CD14-positive monocyte (primary cell): ENCODE data around the gene TPCN1. TPM values are rescaled to one million over a fixed set of nuclear protein-coding genes. Genes with fewer than 3 reads are reported as not detected.
A peak's percentile ranks its signal among the peaks of the same experiment; 100 is the strongest.

Experiments used
- DNase-seq, 3 donors: peaks; one replicate each; pipeline ENCODE4 v3.0.0-alpha.2; 2011 to 2022
- H2AFZ ChIP-seq: 2 replicates; pipeline ENCODE4 v1.6.0; 2012; ENCODE audit warnings: mild to moderate bottlenecking, low read depth, low read length, inconsistent platforms; ENCODE audit not compliant: insufficient read depth, poor library complexity, severe bottlenecking
- H3K27ac ChIP-seq, 2 donors: 1 replicate in 1 of 2; 2 replicates in 1 of 2; pipeline ENCODE4 v1.5.1; 2012 to 2013; ENCODE audit warnings: low read length in 2 of 2, control low read depth in 1 of 2, inconsistent platforms in 1 of 2, low read depth in 1 of 2, mild to moderate bottlenecking in 1 of 2
- H3K27me3 ChIP-seq, 2 donors: one replicate each; pipeline versions ENCODE4 v1.6.0 to v1.6.1; 2011 to 2013; ENCODE audit warnings: low read length in 2 of 2; ENCODE audit not compliant: control insufficient read depth in 2 of 2, insufficient read depth in 2 of 2
- H3K36me3 ChIP-seq, 2 donors: replicated peaks in 1 of 2; 1 replicate in 1 of 2; 2 replicates in 1 of 2; pipeline versions ENCODE4 v1.5.1 to v1.6.1; 2012 to 2013; ENCODE audit warnings: low read length in 2 of 2, control low read depth in 1 of 2, inconsistent platforms in 1 of 2, mild to moderate bottlenecking in 1 of 2; ENCODE audit not compliant: insufficient read depth in 2 of 2, control insufficient read depth in 1 of 2
- H3K4me1 ChIP-seq, 2 donors: 1 replicate in 1 of 2; 2 replicates in 1 of 2; pipeline versions ENCODE4 v1.5.1 to v1.6.1; 2012 to 2013; ENCODE audit warnings: low read length in 2 of 2, control low read depth in 1 of 2, inconsistent platforms in 1 of 2, mild to moderate bottlenecking in 1 of 2, moderate library complexity in 1 of 2; ENCODE audit not compliant: insufficient read depth in 2 of 2, control insufficient read depth in 1 of 2
- H3K4me2 ChIP-seq: replicated peaks from 2 replicates; pipeline ENCODE3; 2012; ENCODE audit warnings: low read length, moderate library complexity, mild to moderate bottlenecking; ENCODE audit not compliant: poor library complexity, severe bottlenecking; ENCODE audit errors: extremely low read depth
- H3K4me3 ChIP-seq, 3 experiments: fragments of 200-600 bp in 1 of 3; sonication (generic) in 1 of 3; replicated peaks in 1 of 3; 1 replicate in 2 of 3; 2 replicates in 1 of 3; pipeline ENCODE4 v1.5.1; 2011 to 2013; ENCODE audit warnings: low read length in 3 of 3, mild to moderate bottlenecking in 3 of 3, control low read depth in 2 of 3, low read depth in 2 of 3, inconsistent platforms in 1 of 3, moderate library complexity in 1 of 3
- H3K79me2 ChIP-seq: 2 replicates; pipeline ENCODE4 v1.6.0; 2012; ENCODE audit warnings: mild to moderate bottlenecking, control low read depth, inconsistent platforms, low read length, moderate library complexity; ENCODE audit not compliant: insufficient read depth
- H3K9ac ChIP-seq: 2 replicates; pipeline ENCODE4 v1.6.0; 2017; ENCODE audit warnings: low read length, mild to moderate bottlenecking; ENCODE audit not compliant: insufficient read depth, poor library complexity, severe bottlenecking
- H3K9me3 ChIP-seq, 2 donors: replicated peaks in 1 of 2; 1 replicate in 1 of 2; 2 replicates in 1 of 2; pipeline versions ENCODE4 v1.5.1 to v1.6.1; 2012 to 2013; ENCODE audit warnings: low read length in 2 of 2, control low read depth in 1 of 2; ENCODE audit not compliant: control insufficient read depth in 1 of 2, insufficient read depth in 1 of 2
- H4K20me1 ChIP-seq: 2 replicates; pipeline ENCODE4 v1.6.0; 2012; ENCODE audit warnings: mild to moderate bottlenecking, low read length, control low read depth, moderate library complexity; ENCODE audit not compliant: insufficient read depth
- H3K27ac Mint-ChIP-seq, 7 donors: one replicate each; pipeline ENCODE4 v1.8.0; 2020; ENCODE audit warnings: mild to moderate bottlenecking in 7 of 7, mixed read lengths in 7 of 7, moderate library complexity in 6 of 7, inconsistent platforms in 2 of 7
- H3K27me3 Mint-ChIP-seq, 3 donors: one replicate each; pipeline ENCODE4 v1.8.0; 2021 to 2022; ENCODE audit warnings: low read depth in 3 of 3, mild to moderate bottlenecking in 3 of 3, mixed read lengths in 3 of 3, moderate library complexity in 3 of 3, inconsistent platforms in 1 of 3
- H3K36me3 Mint-ChIP-seq, 2 donors: one replicate each; pipeline ENCODE4 v1.8.0; 2020; ENCODE audit warnings: mixed read lengths in 2 of 2, inconsistent platforms in 1 of 2, mild to moderate bottlenecking in 1 of 2
- H3K4me1 Mint-ChIP-seq: one replicate; pipeline ENCODE4 v1.8.0; 2020; ENCODE audit warnings: mild to moderate bottlenecking, mixed read lengths
- H3K4me3 Mint-ChIP-seq, 2 donors: one replicate each; pipeline ENCODE4 v1.8.0; 2020; ENCODE audit warnings: mild to moderate bottlenecking in 2 of 2, mixed read lengths in 2 of 2, moderate library complexity in 1 of 2
- H3K9me3 Mint-ChIP-seq, 7 donors: one replicate each; pipeline ENCODE4 v1.8.0; 2020 to 2022; ENCODE audit warnings: mixed read lengths in 7 of 7, mild to moderate bottlenecking in 6 of 7, moderate library complexity in 6 of 7, inconsistent platforms in 2 of 7
- WGBS: methylation state at CpG from one replicate; pipeline ENCODE4 v1.1.5; 2013; ENCODE audit warnings: missing lambda C conversion rate; ENCODE audit not compliant: insufficient coverage; 5-methylcytosine and 5-hydroxymethylcytosine counted together
- intact Hi-C, 2 donors: fragments of 100-400 bp; cut with micrococcal nuclease; formaldehyde crosslinking; loops; one replicate each; pipeline versions ENCODE4 v1.15.0 to v1.15.1; 2023
- polyA plus RNA-seq, 3 donors: library from polyadenylated mRNA; depleted of rRNA in 1 of 3; unstranded in 2 of 3; stranded (reverse) in 1 of 3; fragments of 300-500 nt in 2 of 3; fragments of >200 nt in 1 of 3; fragmentation: Illumina TruSeq in 2 of 3; gene quantifications; 1 replicate in 2 of 3; 2 replicates in 1 of 3; pipeline ENCODE4 v1.2.3, GENCODE V29; 2012 to 2021
- TF ChIP-seq, protein P1 (sequence below): fragments of 200-600 bp; IDR thresholded peaks from one replicate; pipeline ENCODE4 v1.8.0; 2022; ENCODE audit warnings: antibody characterized with exemption, mild to moderate bottlenecking

Gene TPCN1
- polyA plus RNA-seq, 3 donors = 20.4 to 110 (median 34.9) TPM

DNA sequence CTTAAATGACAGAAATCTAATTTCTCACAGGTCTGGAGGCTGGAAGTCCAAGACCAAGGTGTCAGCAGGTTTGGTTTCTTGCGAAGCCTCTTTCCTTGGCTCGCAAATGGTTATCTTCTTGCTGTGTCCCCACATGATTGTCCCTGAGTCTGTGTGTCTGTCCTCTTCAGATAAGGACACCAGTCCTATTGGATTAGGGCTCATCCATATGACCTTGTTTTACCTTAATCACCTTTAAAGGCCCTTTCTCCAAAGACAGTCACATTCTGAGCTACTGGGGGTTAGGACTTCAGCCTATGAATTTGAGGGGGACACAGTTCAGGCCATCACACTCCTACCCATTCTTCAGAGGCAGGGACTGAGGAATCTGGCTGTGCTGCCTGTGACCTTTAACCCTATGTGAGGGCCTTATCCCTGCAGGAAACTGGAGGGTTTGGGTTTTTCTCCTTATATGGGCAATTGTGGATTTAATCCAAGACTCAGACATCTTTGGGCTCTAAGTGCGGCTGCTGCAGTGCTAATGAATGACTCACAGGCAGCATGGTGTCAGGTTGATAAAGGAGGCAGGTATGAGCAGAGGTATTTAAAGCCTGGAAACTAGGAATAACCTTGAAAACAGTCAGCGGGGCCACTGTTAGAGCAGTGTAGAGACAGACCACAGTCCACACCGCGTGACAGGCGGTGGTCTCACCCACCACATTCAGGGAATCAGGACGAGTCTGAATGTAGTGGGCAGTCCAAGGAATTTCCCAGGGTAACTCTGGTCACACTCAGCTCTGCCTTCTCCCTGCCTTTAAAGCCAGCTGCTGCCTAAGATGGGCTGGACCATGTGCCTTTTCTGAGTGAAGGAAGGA lies 10.2 kb downstream of the TPCN1 start:
- peaks cover 94% of the 10 kb centered on the region for H3K4me1 Mint-ChIP-seq
- H3K27ac ChIP-seq = peak overlapping the region; percentile 94 to 99
- intact Hi-C loops = loop anchor here (1.0 to 2.0 kb wide), 2 partner anchors 8 to 17 kb away; no protein-coding TSS in a partner anchor
- H3K27me3 Mint-ChIP-seq = no peaks in the 10 kb centered on the region
- H2AFZ ChIP-seq = no peak overlapping the region
- no peak overlapping the region for H3K9ac ChIP-seq
- peaks cover 94 to 98% of the 10 kb centered on the region in 2 donors for H3K4me1 ChIP-seq
- TF ChIP-seq, protein P1, sequence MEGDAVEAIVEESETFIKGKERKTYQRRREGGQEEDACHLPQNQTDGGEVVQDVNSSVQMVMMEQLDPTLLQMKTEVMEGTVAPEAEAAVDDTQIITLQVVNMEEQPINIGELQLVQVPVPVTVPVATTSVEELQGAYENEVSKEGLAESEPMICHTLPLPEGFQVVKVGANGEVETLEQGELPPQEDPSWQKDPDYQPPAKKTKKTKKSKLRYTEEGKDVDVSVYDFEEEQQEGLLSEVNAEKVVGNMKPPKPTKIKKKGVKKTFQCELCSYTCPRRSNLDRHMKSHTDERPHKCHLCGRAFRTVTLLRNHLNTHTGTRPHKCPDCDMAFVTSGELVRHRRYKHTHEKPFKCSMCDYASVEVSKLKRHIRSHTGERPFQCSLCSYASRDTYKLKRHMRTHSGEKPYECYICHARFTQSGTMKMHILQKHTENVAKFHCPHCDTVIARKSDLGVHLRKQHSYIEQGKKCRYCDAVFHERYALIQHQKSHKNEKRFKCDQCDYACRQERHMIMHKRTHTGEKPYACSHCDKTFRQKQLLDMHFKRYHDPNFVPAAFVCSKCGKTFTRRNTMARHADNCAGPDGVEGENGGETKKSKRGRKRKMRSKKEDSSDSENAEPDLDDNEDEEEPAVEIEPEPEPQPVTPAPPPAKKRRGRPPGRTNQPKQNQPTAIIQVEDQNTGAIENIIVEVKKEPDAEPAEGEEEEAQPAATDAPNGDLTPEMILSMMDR = no peak
- peaks cover 74% of the 10 kb centered on the region for H3K79me2 ChIP-seq
- no peaks in the 10 kb centered on the region for H3K9me3 Mint-ChIP-seq
- WGBS = 96% methylated on average over 5 of the region's 8 CpGs
- no peak overlapping the region for H3K4me3 Mint-ChIP-seq
- peak overlapping the region; percentile 98 to 100 (median 99) for H3K27ac Mint-ChIP-seq
- no peaks in the 10 kb centered on the region for H3K9me3 ChIP-seq
- H3K27me3 ChIP-seq = no peaks in the 10 kb centered on the region
- DNase-seq = no peak
- peaks cover 35 to 63% of the 10 kb centered on the region in 2 donors for H3K36me3 ChIP-seq
- H3K4me3 ChIP-seq = no peak overlapping the region
- peaks cover 5% of the 10 kb centered on the region for H4K20me1 ChIP-seq
- H3K36me3 Mint-ChIP-seq = peaks cover 67 to 89% of the 10 kb centered on the region in 2 donors
- H3K4me2 ChIP-seq = no peak overlapping the region

DNA sequence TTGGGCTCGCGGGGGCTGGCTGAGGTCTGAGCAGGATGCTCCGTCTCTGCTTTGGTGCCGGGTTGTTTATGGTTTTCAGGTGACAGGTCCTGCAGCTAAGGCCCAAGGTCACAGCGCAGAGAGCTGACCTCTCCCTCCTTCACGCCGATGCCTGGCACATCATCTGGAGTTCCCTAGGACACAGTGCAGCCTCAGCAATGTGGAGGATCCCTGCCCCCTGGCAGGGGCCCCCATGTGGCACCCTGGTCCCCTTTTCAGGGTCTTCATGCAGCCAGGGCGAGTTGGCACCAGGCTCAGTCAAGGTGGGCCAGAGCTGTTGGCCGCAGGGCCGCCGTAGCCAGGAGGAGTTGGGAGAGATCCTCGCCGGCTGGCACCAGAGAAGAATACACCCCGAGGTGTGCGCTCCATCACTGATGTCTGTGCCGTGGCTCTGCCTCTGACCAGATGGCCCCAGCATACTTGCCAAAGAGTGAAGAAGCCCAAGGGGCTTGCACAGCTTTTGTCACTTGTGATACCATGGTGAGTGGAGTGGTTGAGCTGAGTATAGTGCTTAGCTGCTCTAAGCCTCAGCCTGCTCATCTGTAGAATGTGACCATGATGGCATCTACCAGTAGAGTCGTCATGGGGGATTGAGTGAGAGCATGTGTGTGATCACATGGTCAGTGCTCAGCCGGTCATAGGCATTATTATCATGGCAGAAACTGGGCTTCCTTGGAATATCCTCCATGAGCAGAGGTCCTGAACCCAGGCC lies 11.0 kb downstream of the TPCN1 start:
- no peaks in the 10 kb centered on the region for H3K9me3 Mint-ChIP-seq
- Histone ChIP-seq H3K27me3 (no peaks in the 10 kb centered on the region), H3K9ac (peak overlapping the region; percentile 71), H2AFZ (peak overlapping the region; percentile 77), H3K79me2 (peaks cover 68% of the 10 kb centered on the region), H3K4me1 (peaks cover 94 to 98% of the 10 kb centered on the region in 2 donors), H3K4me2 (peak overlapping the region; percentile 64), H4K20me1 (peaks cover 10% of the 10 kb centered on the region), H3K4me3 (peak overlapping the region in 1 of 3 experiments; percentile 56), H3K27ac (peak overlapping the region; percentile 94 to 99), H3K36me3 (peaks cover 35 to 63% of the 10 kb centered on the region in 2 donors), H3K9me3 (no peaks in the 10 kb centered on the region)
- intact Hi-C loops = loop anchor here (1.0 to 2.0 kb wide), 2 partner anchors 9 to 17 kb away; no protein-coding TSS in a partner anchor
- H3K27ac Mint-ChIP-seq = peak overlapping the region; percentile 98 to 100 (median 99)
- peak in 1 of 3 donors; percentile 46 for DNase-seq
- 91% methylated on average over 17 of the region's 18 CpGs for WGBS
- H3K4me1 Mint-ChIP-seq = peaks cover 95% of the 10 kb centered on the region
- peaks cover 62 to 83% of the 10 kb centered on the region in 2 donors for H3K36me3 Mint-ChIP-seq
- no peaks in the 10 kb centered on the region for H3K27me3 Mint-ChIP-seq
- TF ChIP-seq, protein P1 = no peak
- H3K4me3 Mint-ChIP-seq = peak overlapping the region in 1 of 2 donors; percentile 51
